GM18511 (cell line): ENCODE measurements around the gene SYT7.
A peak's percentile ranks its signal among the peaks of the same experiment; 100 is the strongest.

ENCODE experiments used
- ATAC-seq: cut with Tn5 transposase; IDR thresholded peaks from one replicate; pipeline ENCODE4 v1.9.1; 2021; ENCODE audit warnings: mild to moderate bottlenecking, moderate library complexity; ENCODE audit not compliant: unreplicated experiment

Gene SYT7

DNA sequence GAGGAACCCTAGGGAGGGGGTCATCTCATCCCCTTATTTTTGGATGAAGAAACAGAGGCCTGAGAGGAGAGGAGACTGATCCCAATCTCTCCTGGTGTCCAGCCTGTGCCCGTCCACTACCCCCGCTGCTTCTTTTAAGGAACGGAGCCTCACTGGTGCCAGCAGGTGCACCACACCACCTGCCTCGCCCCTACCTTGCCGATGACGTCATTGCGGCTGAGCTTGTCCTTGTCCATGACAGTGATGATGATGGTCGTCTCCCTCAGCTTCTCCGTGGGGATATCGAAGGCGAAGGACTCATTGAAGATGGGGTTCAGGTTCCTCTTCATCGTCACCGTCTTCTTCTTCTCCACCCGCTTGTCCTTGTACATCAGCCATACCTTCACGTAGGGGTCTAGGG, 58.0 kb downstream of the SYT7 start:
- ATAC-seq, result no peak

DNA sequence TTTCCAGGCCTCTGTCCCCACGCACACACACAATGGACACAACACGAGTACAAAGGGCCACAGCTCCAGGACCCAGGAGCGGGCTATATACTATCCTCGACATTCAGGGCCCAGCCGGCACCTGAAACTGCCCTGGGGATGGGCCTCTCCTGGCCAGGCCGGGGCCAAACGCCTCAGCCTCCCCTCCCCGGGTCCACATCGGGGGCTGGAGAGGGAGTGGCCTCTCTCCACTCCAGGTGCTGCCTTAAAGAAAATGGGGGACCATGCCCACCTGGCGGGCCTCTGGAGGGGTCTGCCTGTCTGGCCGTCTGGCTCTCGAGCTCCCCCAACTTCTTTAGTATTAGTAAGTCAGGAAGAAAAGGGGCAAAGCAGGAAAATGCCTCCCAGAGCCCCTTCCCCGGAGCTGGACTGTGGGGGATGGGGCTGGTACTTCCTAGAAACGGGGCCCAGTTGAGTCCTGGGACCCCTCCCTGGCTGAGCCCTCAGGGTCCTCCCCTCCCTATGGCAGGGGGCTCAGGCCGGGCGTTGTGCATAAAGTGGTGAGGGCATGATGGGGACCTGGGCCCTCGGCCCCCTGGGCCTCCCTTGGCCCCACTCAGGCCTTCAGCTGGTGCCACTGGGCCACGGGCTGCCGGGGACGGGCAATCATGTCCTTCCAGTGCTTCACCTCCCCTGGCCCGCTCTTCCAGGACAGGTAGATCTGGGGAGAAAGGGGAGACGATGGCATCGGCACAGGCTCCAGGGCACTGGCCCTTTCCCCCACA, 62.7 kb downstream of the SYT7 start:
- no peak for ATAC-seq

DNA sequence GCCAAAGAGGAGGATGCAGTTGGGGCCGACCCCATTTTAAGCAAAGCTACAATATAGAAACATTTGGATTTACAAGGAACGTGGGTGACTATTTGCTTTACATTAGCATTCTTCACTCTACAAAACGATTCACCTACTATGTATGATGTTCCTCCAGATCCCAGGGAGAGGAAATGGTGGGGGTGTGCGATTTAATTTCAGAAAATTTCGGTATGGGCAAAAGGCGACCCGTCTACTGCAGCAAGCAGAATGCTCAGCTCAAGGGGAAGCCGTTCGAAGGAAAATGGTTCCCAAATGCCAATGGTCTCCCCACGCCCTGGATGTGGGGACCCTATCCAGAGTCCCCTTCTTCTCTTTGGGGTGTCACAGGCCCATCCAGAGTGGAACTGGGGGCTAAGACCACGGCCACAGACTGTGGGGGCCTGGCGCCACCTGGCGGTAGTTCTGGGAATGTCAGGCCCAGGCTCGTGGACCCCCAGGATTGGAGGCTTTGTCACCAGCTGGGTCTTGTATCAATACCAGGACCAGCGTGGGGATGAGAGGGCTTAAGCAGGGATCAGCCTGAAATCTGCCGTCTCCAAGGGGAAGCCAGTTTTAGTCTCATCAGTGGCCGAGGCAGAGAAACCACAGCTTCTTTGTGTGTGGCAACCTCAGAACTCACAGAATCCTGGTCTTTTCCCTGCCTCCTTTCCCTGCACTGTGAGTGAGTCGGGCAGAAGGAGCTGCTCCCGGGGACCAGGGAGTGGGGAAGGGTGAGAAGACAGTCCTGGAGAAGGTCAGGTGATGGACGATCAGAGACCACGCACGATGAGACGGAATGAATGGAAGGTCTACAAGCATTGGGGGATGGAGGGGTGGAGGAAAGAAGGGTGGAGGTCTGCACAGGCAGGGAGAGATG, 64.0 kb downstream of the SYT7 start:
- ATAC-seq, result no peak

DNA sequence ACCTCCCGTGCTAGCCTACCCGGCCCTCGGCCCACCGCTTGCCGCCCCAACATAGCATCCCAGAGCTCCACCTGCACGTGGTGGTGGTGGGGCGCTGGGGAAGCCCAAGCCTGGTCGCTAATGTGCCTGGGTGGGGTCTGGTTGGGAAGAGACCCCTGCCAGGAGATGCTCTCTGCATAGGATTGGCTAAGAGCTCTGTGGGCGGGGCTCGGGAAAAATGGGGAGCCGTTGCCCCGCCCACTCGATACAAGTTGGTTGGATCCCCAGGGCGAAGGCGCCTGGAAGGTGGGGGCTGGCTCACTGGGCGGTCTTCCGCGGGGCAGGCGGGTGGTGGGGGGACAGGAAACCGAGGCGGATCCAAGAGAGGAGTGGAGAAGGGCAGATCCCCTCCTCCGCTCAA, 64.7 kb downstream of the SYT7 start:
- ATAC-seq, result no peak

DNA sequence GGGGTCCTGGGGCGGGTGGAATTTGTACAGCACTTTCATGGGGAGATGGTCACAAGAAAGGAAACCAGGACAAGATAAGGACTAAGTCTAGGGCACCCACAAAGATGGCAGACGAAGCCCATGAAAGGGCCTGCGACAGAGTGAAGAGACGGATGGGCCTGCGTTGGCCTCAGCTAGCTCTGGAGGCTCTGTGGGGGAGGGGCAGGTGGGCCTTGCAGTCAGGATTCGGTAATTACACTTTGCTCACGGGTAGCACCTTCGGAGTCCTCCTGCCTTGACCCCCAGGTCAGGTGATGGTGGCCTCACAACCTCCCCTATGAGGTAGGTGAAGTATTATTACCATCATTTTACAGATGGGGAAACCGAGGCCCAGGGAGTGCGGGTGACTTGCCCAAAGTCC, 65.2 kb downstream of the SYT7 start:
- ATAC-seq, result no peak

DNA sequence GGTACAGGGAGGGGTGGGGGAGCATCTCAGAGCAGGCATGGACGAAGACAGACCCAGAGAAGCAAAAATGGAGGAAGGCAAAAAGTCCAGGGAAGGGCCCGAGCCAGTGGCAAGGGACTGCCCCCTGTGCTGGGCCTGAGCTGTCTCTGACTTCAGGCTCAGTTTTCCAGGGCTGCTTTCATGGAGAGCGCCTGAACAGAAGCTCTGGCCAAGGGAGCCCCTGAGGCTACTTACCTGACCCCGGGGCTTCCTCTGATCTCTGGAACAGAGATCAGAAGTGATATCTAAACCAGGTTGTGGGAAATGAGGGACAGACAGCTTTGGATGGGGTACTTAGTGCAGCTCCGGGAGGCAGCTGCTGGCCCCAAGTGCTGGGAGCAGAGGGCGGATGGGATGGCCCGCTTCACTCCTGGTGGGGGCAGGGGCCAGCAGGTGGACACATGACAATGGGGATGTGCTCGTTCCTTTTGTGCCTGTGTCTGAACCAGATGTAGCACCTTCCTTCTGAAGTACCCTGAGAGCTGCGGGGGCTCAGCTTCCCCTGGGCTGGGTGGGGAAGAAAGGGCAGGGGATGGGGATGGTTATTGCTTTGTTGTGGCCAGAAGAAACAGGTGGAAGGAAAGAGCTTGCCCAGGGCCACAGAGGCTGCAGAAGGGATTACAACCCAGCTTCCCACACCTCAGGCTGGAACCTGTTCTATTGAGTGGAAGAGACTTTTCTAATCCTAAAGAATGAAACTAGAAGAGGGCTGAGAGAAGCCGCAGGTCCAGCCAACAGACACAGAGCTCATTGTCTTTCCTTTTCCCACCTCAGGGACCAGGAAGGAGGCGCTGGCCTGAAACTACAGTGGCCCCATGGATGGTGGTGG, 66.6 kb downstream of the SYT7 start:
- ATAC-seq, result no peak

DNA sequence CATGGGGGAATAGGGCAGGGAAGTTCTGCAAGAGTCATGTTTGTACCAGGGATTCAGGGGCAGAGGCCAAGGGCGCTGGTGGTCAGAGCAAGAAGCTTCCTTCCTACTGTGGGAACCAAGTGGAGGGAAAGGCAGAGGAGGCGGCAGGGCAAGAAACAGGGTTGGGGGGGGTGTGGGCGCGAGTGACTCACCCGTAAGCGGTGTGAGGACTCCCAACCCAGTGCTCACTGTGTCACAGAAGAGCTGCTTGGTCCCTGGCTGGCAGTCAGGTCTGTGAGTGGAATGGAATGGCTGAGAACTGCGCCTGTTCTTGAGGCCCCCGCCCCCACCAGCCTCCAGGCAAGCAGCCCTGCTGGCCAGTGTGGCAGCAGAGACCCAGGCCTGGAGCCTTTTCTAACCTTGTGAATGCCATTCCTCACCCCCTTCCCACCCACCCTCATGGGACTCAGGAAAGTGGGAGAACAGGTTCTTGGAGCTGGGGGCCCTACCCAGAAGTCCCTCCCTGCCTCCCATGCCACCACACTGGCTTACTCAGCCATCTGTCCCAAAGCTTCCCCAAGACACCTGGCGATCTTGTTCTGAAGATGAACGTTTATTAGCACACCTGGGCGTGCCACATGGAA, 67.6 kb downstream of the SYT7 start:
- no peak for ATAC-seq

DNA sequence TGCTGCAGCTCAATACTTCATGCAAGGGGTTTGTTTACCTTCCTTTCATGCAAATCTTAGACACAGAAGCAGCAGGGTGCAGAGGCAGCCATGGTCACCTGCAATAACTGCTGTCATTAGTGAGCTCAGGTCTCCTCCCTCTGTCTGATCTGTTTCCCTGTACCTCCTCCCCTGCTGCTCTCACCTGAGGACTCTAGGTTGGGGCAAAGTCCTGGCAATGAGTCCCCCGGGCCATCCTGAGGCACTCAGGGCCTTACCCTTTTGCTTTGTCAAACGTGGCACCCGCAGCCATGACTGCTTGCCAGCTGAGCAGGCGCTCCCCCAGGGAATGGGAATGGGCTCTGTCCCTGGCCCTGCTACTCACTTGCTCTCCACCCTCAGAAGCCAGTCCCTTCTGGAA, 68.4 kb downstream of the SYT7 start:
- ATAC-seq, result no peak

DNA sequence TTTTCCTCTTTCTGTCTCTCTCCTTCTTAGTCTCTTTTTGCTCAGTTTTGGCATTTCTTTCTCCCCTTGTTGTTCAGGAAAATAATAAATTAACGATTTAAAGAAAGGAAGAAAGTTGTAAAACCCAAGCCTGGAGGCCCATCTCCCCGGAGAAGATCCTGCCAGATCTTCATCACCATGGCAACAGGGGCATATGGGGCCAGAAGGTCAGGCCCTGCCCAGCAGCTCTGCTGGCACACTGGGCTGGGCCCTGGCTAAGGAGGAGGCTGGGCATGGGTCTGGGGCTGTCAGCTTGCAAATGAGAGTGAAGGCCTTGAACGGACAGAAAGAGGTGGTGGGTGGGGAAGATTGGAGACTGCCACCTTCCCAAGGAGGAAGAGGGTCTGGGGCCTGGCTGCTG, 69.5 kb downstream of the SYT7 start:
- no peak for ATAC-seq

DNA sequence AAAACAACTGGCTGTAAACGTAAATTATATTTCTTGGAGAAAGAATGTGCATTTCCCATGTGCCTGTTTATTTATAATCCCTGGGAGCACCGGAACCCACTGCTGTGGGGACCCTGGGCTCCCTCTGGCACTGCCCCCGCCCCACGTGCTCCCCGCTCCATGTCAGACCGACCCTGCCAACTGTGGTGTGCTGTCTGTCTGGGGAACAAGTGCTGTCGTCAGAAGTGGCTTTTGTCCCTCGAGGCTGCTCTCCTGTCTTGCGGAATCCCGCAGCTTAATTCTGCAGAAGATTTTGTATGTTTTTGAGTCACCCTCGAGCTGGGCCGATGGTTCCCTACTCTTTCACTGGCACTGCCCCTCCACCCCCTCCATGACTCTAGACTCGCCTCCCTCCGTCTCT, 69.9 kb downstream of the SYT7 start:
- ATAC-seq, result no peak

DNA sequence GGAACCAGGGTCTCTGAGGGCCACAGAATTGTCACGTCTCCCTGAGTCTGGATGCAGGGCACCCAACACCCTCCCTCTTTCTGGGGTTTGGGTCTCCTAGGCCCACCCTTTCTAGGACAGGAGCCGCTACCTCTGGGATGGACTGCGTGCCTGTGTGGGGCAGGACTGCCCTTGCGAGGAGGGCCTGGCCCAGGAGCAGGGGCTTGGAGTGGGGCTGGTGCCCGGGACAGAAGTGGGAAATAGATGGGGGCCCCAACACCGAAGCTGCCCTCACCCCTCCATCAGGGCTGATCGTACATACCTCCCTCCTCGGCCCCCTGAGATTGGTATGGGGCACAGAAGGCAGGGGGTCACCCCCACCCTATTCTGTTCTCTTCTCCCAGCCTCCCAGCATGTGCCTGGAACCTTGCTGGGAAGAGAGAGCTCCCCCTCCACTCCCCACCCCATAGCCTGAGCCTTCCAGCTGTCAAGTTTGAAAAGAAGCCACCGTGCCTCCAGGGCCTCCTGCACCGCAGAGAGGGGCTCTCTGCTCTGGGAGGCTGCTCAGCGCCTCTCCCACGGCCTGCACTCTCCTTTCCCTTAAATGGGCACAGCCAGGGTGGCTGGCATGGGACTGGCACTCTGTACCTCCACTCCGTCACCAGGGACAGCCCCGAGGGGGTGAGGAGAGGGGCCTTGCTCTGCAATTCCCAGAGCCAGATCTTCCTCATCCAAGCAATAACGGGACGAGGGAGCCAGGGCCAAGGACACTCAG, 70.5 kb downstream of the SYT7 start:
- ATAC-seq, result no peak

DNA sequence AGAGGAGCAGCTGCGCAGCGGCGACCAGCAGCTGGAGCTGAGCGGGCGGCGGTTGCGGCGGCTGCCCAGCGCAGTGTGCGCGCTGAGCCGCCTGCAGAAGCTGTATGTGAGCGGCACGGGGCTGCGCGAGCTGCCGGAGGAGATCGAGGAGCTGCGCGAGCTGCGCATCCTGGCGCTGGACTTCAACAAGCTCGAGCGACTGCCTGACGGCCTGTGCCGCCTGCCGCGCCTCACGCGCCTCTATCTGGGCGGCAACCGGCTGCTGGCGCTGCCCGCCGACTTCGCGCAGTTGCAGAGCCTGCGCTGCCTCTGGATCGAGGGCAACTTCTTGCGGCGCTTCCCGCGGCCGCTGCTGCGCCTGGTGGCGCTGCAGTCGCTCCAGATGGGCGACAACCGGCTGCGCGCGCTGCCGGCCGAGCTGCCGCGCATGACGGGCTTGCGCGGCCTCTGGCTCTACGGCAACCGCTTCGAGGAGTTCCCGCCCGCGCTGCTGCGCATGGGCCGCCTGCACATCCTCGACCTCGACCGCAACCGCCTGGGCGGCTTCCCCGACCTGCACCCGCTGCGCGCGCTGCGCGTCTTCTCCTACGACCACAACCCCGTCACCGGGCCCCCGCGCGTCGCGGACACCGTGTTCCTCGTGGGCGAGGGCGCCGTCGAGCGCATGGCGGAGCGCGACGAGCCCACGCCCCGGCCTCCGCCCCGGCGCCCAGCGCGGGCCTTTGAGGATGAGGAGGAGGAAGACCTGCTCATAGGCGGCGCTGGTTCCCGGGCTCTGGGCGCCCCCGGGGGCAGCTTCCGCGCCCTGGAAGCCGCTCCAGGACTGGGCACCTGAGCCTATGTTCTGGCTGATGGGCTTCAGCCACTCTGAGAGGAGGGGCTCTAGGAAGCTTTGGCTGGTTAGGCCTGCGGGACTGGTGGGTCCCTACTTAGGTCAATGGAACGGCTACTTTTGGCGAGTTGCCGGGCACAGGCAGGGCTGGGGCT, 71.5 kb downstream of the SYT7 start:
- peak; percentile 60 for ATAC-seq

DNA sequence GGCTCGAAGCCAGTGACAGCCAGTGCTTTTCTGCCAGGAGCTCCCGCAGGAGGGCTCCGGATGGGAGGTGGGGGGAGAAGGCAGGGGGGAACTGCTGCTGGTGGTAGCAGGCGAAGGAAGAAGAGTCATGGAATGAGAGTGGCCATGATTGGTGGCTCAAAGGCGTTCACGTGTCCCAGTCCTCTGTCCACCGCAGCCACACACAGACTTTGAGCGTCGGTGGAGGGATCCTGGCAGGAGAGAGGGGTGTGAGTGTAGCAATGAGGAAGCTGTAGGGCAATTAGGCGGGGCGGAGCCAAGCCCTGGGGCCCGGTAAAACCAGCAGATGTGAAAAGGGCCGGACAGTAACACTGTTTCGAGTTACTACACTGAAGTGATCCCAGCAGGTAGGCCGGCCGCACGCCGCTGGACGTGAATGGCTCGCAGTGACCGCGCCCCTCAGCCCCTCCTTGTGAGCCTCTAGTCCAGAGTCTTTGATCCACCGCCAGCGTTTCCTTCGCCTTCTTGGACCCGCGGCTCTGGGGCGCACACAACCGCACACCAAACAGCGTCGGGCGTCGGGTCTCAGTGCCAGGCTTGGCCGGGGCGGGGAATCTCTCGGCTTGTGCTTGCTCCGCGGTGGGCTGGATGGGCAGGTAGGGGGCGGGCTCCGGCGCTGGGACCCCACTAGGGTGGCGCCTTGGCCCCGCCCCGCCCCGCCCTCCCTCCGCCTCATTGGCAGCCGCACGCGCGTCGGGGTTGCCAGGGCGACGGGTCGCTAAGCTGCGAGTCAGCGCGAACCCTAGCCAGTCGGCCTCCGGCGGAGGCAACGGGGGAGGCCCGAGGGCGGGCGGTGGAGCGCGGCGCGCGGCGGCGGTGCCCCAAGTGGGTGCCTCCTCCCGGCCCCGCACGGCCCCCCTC, 72.7 kb downstream of the SYT7 start, which contains the start of gene LRRC10B:
TSS of gene LRRC10B (plus strand) at position 788 of the 900 bp plus-strand sequence. CDS start 250 bp downstream, outside the sequence.
- ATAC-seq, result no peak

DNA sequence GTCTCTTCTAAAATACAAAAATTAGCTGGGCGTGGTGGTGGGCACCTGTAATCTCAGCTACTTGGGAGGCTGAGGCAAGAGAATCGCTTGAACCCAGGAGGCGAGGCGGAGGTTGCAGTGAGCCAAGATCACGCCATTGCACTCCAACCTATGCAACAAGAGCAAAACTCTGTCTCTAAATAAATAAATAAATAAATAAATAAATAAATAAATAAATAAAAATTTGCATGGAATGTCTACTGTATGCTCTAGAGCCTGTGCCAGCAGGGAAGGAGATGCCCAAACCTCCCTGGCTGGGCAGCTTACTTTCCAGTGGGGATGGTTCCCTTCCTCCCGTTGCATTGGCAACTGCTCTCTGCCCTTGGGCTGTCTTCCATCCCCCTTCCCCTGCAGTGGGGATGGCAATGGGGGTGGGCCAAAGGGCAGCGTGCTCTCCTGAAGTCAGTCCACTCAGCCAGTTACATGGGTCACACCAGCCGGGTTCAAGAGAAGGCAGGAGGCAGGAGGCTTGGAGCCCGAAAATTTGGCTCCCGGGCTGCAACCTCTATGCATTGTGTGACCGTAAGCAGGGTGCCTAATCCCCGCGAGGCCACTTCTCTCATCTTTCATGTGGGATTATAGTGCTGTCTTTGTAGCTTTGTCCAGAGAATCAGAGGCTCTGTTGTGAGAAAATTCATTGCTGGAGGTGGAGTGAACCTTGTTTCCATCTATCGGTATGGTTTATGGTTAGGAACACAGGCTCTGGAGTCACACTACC, 73.7 kb downstream of the SYT7 start:
- no peak for ATAC-seq

DNA sequence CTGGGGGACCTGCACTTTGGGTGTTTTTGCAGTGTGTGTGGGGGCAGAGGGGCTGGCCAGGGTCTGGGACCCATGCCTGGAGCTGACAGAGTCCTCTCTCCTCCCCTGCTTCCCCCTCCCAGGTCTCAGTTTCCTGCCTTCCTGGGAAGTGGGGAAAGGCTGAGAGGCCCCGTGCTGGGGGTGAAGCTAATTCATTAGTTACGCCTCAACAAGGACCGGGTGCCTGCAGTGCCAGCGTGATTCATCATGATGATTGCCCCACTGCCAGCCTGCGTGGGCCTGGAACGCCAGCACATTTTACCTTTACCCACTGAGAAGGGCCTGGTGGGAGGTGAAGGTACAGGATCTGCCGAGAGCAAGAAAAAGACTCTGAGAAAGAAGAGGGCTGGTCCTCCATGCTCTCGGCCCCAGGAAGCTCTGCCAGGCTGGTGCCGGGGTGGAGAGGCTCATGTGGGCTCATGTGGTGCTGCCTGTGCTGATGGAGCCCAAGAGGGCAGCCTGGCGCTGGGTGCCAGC, 75.2 kb downstream of the SYT7 start:
- ATAC-seq, result no peak

DNA sequence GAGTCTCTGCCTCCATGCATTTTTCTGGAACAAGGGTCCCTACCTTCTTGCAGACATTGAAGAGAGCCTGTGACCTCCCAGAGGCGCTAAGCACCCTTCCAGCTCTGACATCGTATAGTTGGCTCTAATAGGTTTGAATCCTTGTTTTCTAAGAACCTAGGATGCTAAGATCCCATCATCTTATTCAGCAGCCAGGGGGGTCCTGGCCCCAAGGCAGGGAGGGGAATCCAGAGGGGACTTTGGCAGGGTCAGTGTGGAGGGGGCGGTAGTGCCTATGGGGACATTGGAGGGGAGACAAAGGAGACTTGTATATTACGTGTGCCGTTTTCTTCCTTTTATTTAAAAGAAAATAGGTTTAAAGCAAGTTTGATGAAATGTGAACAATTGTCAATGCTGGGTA, 75.8 kb downstream of the SYT7 start:
- no peak for ATAC-seq
